Measurements from ENCODE around the gene CAV1. TPM values are rescaled to one million over a fixed set of nuclear protein-coding genes. Genes with fewer than 3 reads are reported as not detected.

Gene CAV1
- total RNA-seq, 1 experiment from 2014 or later: 20.2 TPM

- Histone ChIP-seq H3K9ac (ENCODE audit: extremely low read depth, insufficient read length, low read length) (no peak overlapping the region), H2AFZ (ENCODE audit: low read length) (no peak overlapping the region), H2BK5ac (ENCODE audit: insufficient read length, low read length) (no peak overlapping the region), H2BK15ac (ENCODE audit: low read depth, low read length) (no peak overlapping the region), H3K27me3 (ENCODE audit: insufficient read depth, low read length) (no peaks in the 10 kb centered on the region), H3K4ac (ENCODE audit: low read depth, low read length) (no peak overlapping the region), H3K27ac (ENCODE audit: insufficient read length, low read depth, low read length) (no peak overlapping the region), H3K23ac (ENCODE audit: insufficient read length, low read depth, low read length) (no peak overlapping the region), H3K18ac (ENCODE audit: insufficient read length, low read depth, low read length) (no peak overlapping the region), H4K8ac (replicated peaks; ENCODE audit: insufficient read length, low read depth, low read length) (no peak overlapping the region), H4K20me1 (ENCODE audit: control insufficient read depth, insufficient read depth, insufficient read length) (no peaks in the 10 kb centered on the region), H2AK5ac (ENCODE audit: insufficient read length, low read length) (no peak overlapping the region), H2BK120ac (ENCODE audit: low read depth, low read length, poor library complexity, severe bottlenecking) (no peak overlapping the region), H3T11ph (ENCODE audit: low read length) (no peak overlapping the region), H3K79me1 (ENCODE audit: insufficient read depth, low read depth, low read length, poor library complexity, severe bottlenecking) (no peaks in the 10 kb centered on the region), H4K5ac (ENCODE audit: insufficient read length, low read depth, low read length) (no peak overlapping the region), H2BK12ac (ENCODE audit: insufficient read length, low read depth, low read length) (no peak overlapping the region), H3K4me1 (ENCODE audit: insufficient read depth, low read length) (no peaks in the 10 kb centered on the region), H3K4me2 (ENCODE audit: insufficient read depth, insufficient read length, low read length) (no peak overlapping the region), H3K14ac (ENCODE audit: insufficient read depth, low read length) (no peak overlapping the region), H3K56ac (ENCODE audit: insufficient read length, low read depth, low read length) (no peak overlapping the region), H3K23me2 (ENCODE audit: insufficient read length, low read depth, low read length, poor library complexity, severe bottlenecking) (no peaks in the 10 kb centered on the region), H3K9me3 (ENCODE audit: control insufficient read depth, low read depth, low read length) (no peaks in the 10 kb centered on the region), H4K91ac (ENCODE audit: insufficient read length, low read depth, low read length) (no peak overlapping the region), H2BK20ac (ENCODE audit: low read depth, low read length, poor library complexity, severe bottlenecking) (no peak overlapping the region), H3K79me2 (ENCODE audit: insufficient read depth, low read length) (no peaks in the 10 kb centered on the region)
- Mint-ChIP-seq H3K27me3 (ENCODE audit: low read depth) (no peaks in the 10 kb centered on the region), H3K4me1 (no peaks in the 10 kb centered on the region), H3K4me3 (no peak overlapping the region), H3K9me3 (no peaks in the 10 kb centered on the region), H3K36me3 (ENCODE audit: insufficient read depth in 1 of 3, low read depth in 3 of 3) (no peaks in the 10 kb centered on the region), H3K27ac (no peak overlapping the region)
- no peak for TF ChIP-seq CTCF (conservative IDR thresholded peaks at IDR 0.05)
- no peak for DNase-seq
Observed at GRCh38 chr7:116570306-116570705, 45.5 kb downstream of the CAV1 start.

Measured in H9 (cell line).